ENCODE data around the gene DIPK1A.

Gene DIPK1A

GRCh38 chr1:92995441-92996430 is 34.5 kb upstream of the DIPK1A start:
- no peaks in the 10 kb centered on the region for H3K27me3 ChIP-seq
- H3K36me3 ChIP-seq = no peaks in the 10 kb centered on the region
- H3K27ac ChIP-seq = no peak overlapping the region
- peaks cover 0 to 8% (median 3%) of the 10 kb centered on the region in 4 donors for H3K4me1 ChIP-seq
- no peak for TF ChIP-seq CTCF (IDR thresholded peaks at IDR 0.05)
- H3K9me3 ChIP-seq = no peaks in the 10 kb centered on the region
- H3K4me3 ChIP-seq = no peak overlapping the region
- intact Hi-C loops (cut with DNase I; ENCODE audit: low total_unique reads) = loop anchor here (2.0 kb wide), 1 partner anchor 137 kb away; no protein-coding TSS in a partner anchor
- DNase-seq = no peak

GRCh38 chr1:92994105-92994712 is 32.9 kb upstream of the DIPK1A start:
- no peaks in the 10 kb centered on the region for H3K4me1 ChIP-seq
- intact Hi-C loops (cut with DNase I; ENCODE audit: low total_unique reads) = loop anchor here (2.0 kb wide), 1 partner anchor 135 kb away; no protein-coding TSS in a partner anchor
- no peak overlapping the region for H3K27ac ChIP-seq
- DNase-seq = peak; percentile 71
- H3K9me3 ChIP-seq = no peaks in the 10 kb centered on the region
- TF ChIP-seq CTCF (IDR thresholded peaks at IDR 0.05) = peak; percentile 80 to 95
- no peak overlapping the region for H3K4me3 ChIP-seq
- no peaks in the 10 kb centered on the region for H3K36me3 ChIP-seq
- H3K27me3 ChIP-seq = no peaks in the 10 kb centered on the region

- DNase-seq = no peak
- no peaks in the 10 kb centered on the region for H3K9me3 ChIP-seq
- no peaks in the 10 kb centered on the region for H3K27me3 ChIP-seq
- no peak overlapping the region for H3K4me3 ChIP-seq
- intact Hi-C loops (cut with DNase I; ENCODE audit: low total_unique reads) = no loop called here
- H3K36me3 ChIP-seq = no peaks in the 10 kb centered on the region
- H3K4me1 ChIP-seq = no peaks in the 10 kb centered on the region
- no peak for TF ChIP-seq CTCF (IDR thresholded peaks at IDR 0.05)
- no peak overlapping the region for H3K27ac ChIP-seq
Observed at GRCh38 chr1:92993581-92993980, 32.3 kb upstream of the DIPK1A start.

GRCh38 chr1:92992877-92993276 is 31.6 kb upstream of the DIPK1A start:
- H3K4me1 ChIP-seq = no peaks in the 10 kb centered on the region
- DNase-seq = no peak
- no peak for TF ChIP-seq CTCF (IDR thresholded peaks at IDR 0.05)
- H3K9me3 ChIP-seq = no peaks in the 10 kb centered on the region
- H3K27me3 ChIP-seq = no peaks in the 10 kb centered on the region
- no peak overlapping the region for H3K27ac ChIP-seq
- intact Hi-C loops (cut with DNase I; ENCODE audit: low total_unique reads) = no loop called here
- no peak overlapping the region for H3K4me3 ChIP-seq
- no peaks in the 10 kb centered on the region for H3K36me3 ChIP-seq

GRCh38 chr1:92992054-92992453 is 30.8 kb upstream of the DIPK1A start:
- H3K4me3 ChIP-seq = no peak overlapping the region
- no peak for DNase-seq
- no peaks in the 10 kb centered on the region for H3K9me3 ChIP-seq
- no peak overlapping the region for H3K27ac ChIP-seq
- no peaks in the 10 kb centered on the region for H3K4me1 ChIP-seq
- no peak for TF ChIP-seq CTCF (IDR thresholded peaks at IDR 0.05)
- no peaks in the 10 kb centered on the region for H3K36me3 ChIP-seq
- intact Hi-C loops (cut with DNase I; ENCODE audit: low total_unique reads) = no loop called here
- H3K27me3 ChIP-seq = no peaks in the 10 kb centered on the region

All from tibial artery (tissue), 4 donors.